ENCODE results near the gene ZNF668.

The ZNF668 gene

GRCh38 chr16:31087971-31088370 is 13.9 kb upstream of the ZNF668 start:
- H3K27ac ChIP-seq = no peak overlapping the region
- TF ChIP-seq ZFX (IDR thresholded peaks at IDR 0.05; ENCODE audit: borderline replicate concordance) (no peak), CTCF (IDR thresholded peaks at IDR 0.05) (no peak)

GRCh38 chr16:31087481-31087880 is 13.4 kb upstream of the ZNF668 start:
- TF ChIP-seq CTCF (IDR thresholded peaks at IDR 0.05) = no peak
- TF ChIP-seq ZFX (IDR thresholded peaks at IDR 0.05; ENCODE audit: borderline replicate concordance) = no peak
- peak overlapping the region; percentile 10; the same call in 1 of the 2 replicates for H3K27ac ChIP-seq

GRCh38 chr16:31086629-31086906 is 12.5 kb upstream of the ZNF668 start:
- peak overlapping the region; percentile 10; the same call in 1 of the 2 replicates for H3K27ac ChIP-seq
- TF ChIP-seq CTCF (IDR thresholded peaks at IDR 0.05) (no peak), ZFX (IDR thresholded peaks at IDR 0.05; ENCODE audit: borderline replicate concordance) (no peak)

GRCh38 chr16:31085873-31086628 is 12.0 kb upstream of the ZNF668 start:
- H3K27ac ChIP-seq = no peak overlapping the region; the same call in 1 of the 2 replicates
- no peak for TF ChIP-seq ZFX (IDR thresholded peaks at IDR 0.05; ENCODE audit: borderline replicate concordance)
- no peak for TF ChIP-seq CTCF (IDR thresholded peaks at IDR 0.05)

- TF ChIP-seq ZFX (IDR thresholded peaks at IDR 0.05; ENCODE audit: borderline replicate concordance) = no peak
- no peak for TF ChIP-seq CTCF (IDR thresholded peaks at IDR 0.05)
- H3K27ac ChIP-seq = no peak overlapping the region
Observed at GRCh38 chr16:31085411-31085810, 11.4 kb upstream of the ZNF668 start.

- TF ChIP-seq CTCF (IDR thresholded peaks at IDR 0.05) = no peak
- no peak for TF ChIP-seq ZFX (IDR thresholded peaks at IDR 0.05; ENCODE audit: borderline replicate concordance)
- H3K27ac ChIP-seq = no peak overlapping the region
Observed at GRCh38 chr16:31084584-31085302, 10.7 kb upstream of the ZNF668 start.

GRCh38 chr16:31083981-31084380 is 9.9 kb upstream of the ZNF668 start:
- H3K27ac ChIP-seq = no peak overlapping the region
- no peak for TF ChIP-seq ZFX (IDR thresholded peaks at IDR 0.05; ENCODE audit: borderline replicate concordance)
- TF ChIP-seq CTCF (IDR thresholded peaks at IDR 0.05) = no peak

All from 22Rv1 (cell line).